AG09319 (cell line): ENCODE results near the gene TSPAN32.

Experiments used
- DNase-seq: peaks from one replicate; pipeline ENCODE4 v3.0.0-alpha.2; 2010; ENCODE audit warnings: low read depth; ENCODE audit errors: extremely low read depth
- CTCF ChIP-seq: IDR thresholded peaks from 2 replicates; pipeline ENCODE4 v1.5.1; 2011; ENCODE audit warnings: low read depth, mild to moderate bottlenecking, inconsistent platforms, low read length, moderate library complexity

Gene TSPAN32

DNA sequence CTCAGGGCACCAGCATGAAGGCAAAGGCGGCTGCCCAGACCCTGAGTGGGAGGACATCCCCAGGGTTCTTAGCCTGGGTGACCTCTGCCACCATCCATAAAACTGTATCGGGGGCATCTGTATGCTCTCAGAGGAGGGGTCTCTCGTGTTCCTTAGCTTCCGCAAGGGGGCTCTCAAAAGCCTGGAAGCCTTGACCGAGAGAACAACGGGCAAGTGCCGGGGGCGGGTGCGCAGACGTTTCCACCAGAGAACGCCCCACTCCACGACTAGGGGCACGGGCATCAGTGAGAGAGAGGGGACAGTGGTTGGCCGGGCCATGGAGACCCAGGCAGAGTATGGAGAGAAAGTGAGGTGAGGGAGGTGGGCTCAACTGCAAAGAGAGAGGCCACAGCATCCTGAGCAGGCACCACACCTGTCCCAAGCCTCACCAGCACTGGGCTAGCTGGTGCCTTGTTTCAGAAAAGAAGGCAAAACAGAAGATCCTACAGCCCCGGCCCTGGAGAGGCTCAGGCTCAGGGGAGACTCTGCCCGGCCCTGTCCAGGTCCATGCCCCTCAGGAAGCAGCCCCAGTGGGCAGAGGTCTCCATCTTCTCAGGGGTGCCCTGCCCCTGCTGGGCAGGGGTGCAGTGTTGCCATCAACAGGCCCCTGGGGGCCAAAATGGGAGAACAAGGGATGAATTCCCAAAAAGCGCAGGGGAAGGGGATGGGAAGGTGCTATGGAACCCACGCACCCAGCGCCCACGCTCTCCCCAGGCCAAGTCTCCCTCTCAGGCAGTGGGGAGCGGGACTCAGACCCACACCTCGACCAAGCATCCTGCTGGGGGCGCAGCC lies 5.9 kb downstream of the TSPAN32 start:
- no peak for DNase-seq
- no peak for TF ChIP-seq CTCF

- TF ChIP-seq CTCF: no peak
These were observed 6.9 kb downstream of the TSPAN32 start for GRCh38 chr11:2308713-2309112.

GRCh38 chr11:2309251-2310072 lies 7.6 kb downstream of the TSPAN32 start:
- no peak for DNase-seq

More at GRCh38 chr11:2308713-2309112, 6.9 kb downstream of the TSPAN32 start:
- no peak for DNase-seq

DNA sequence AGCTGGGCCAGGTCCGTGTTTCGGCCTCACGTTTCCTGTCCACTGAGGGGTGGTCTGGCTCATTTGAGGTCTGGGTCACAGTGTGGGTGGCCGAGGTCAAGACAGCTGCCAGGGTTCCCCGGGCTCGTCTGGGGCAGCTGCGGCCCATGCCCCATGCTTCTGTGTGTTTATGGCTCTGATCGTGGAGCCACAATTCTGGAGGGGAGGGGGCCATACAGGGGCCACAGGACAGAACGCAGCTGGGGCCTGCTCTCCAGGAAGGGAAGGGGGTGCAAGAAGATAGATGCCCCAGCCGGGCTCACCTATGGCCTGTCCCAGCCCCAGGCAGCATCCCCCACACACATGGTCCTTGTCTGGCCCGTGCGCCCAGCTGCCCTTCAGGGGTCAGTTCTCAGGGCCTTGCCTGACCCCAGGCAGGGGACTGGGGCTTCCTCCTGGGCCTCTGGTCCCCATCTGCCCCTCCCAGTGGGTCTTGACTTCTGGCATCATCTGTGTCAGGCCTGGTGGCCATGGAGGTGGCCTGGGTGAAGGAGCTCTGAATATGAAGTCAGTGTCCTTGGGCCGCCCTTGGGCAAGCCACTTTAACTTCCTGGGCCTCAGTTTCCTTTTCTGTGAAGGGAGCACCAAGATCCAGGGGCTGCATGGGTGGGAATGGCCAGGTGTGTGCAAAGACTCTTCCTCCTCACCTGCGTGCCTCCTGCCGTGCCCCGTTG lies 8.4 kb downstream of the TSPAN32 start:
- TF ChIP-seq CTCF: no peak
- DNase-seq: no peak

More at GRCh38 chr11:2309251-2310072, 7.6 kb downstream of the TSPAN32 start:
- TF ChIP-seq CTCF: no peak

DNA sequence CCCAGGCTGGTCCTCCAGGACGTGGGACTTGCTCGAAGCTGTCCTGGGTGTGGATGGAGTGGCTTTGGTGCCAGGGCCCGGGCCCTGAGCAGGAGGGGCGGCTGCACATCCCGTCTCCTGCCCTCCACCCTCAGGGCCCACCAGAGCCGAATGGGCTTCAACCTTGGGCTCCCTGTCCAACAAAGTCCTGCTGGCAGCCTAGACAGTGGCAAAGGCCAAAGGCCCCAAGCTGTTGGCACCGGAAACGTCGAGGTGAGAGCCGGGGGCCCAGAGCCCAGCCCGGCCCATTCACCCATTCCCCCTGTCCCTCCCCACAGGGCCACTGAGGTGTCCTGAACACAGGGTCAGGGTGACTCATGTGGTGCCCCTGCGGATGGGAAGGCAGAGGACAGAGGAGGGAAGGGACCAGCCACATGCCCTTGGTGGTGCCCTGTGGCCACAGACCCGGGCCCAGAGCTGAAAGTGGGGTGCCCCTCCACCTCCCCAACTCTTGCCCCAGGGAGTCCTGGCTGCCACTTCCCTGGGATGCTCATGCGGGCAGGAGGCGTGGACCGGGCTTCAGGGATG lies 9.1 kb downstream of the TSPAN32 start:
- no peak for TF ChIP-seq CTCF
- DNase-seq: no peak

- no peak for DNase-seq
- TF ChIP-seq CTCF: no peak
These were observed 9.7 kb downstream of the TSPAN32 start for GRCh38 chr11:2311353-2312133.
